HG02970 (cell line): ENCODE results near the gene SCFD2.
A peak's percentile ranks its signal among the peaks of the same experiment; 100 is the strongest.

ENCODE experiments used
- ATAC-seq: cut with Tn5 transposase; IDR thresholded peaks from one replicate; pipeline ENCODE4 v1.9.1; 2021; ENCODE audit warnings: mild to moderate bottlenecking, moderate library complexity, moderate number of reproducible peaks; ENCODE audit not compliant: unreplicated experiment, low FRiP score

The SCFD2 gene

GRCh38 chr4:52911684-52912294 lies 454.1 kb downstream of the SCFD2 start:
- ATAC-seq = peak; percentile 62

GRCh38 chr4:52910115-52910514 lies 455.7 kb downstream of the SCFD2 start:
- ATAC-seq = no peak

GRCh38 chr4:52907510-52907909 lies 458.4 kb downstream of the SCFD2 start:
- no peak for ATAC-seq

GRCh38 chr4:52904421-52904820 lies 461.4 kb downstream of the SCFD2 start:
- ATAC-seq = no peak

- no peak for ATAC-seq
Measured at GRCh38 chr4:52903273-52903672, 462.6 kb downstream of the SCFD2 start.

- no peak for ATAC-seq
Measured at GRCh38 chr4:52894443-52894842, 471.4 kb downstream of the SCFD2 start.

- no peak for ATAC-seq
Measured at GRCh38 chr4:52892880-52893279, 473.0 kb downstream of the SCFD2 start.

GRCh38 chr4:52891743-52892142 lies 474.1 kb downstream of the SCFD2 start:
- no peak for ATAC-seq

GRCh38 chr4:52890521-52890791 lies 475.4 kb downstream of the SCFD2 start:
- no peak for ATAC-seq

- no peak for ATAC-seq
Measured at GRCh38 chr4:52889778-52890520, 475.9 kb downstream of the SCFD2 start.

GRCh38 chr4:52889354-52889753 lies 476.5 kb downstream of the SCFD2 start:
- ATAC-seq = no peak

- no peak for ATAC-seq
Measured at GRCh38 chr4:52884994-52885393, 480.9 kb downstream of the SCFD2 start.

GRCh38 chr4:52883707-52884669 lies 481.9 kb downstream of the SCFD2 start:
- ATAC-seq = no peak

- ATAC-seq = no peak
Measured at GRCh38 chr4:52883183-52883621, 482.7 kb downstream of the SCFD2 start.

- ATAC-seq = no peak
Measured at GRCh38 chr4:52880994-52881393, 484.9 kb downstream of the SCFD2 start.

- ATAC-seq = no peak
Measured at GRCh38 chr4:52879471-52879870, 486.4 kb downstream of the SCFD2 start.

GRCh38 chr4:52877694-52878093 lies 488.2 kb downstream of the SCFD2 start:
- no peak for ATAC-seq

- ATAC-seq = no peak
Measured at GRCh38 chr4:52877036-52877435, 488.8 kb downstream of the SCFD2 start.

GRCh38 chr4:52876069-52876468 lies 489.8 kb downstream of the SCFD2 start:
- ATAC-seq = no peak

GRCh38 chr4:52874948-52875347 lies 490.9 kb downstream of the SCFD2 start:
- no peak for ATAC-seq

GRCh38 chr4:52873861-52874343 lies 492.0 kb downstream of the SCFD2 start:
- no peak for ATAC-seq
